ENCODE data around the gene CYTL1.
"Not testable (repeated sequence)": the region's sequence is repeated elsewhere in the genome, so short reads cannot be mapped to it uniquely, and the experiment has no call there.

The CYTL1 gene

GRCh38 chr4:5010984-5011383 is 8.3 kb downstream of the CYTL1 start:
- no peak for DNase-seq
- intact Hi-C loops (cut with DNase I): no loop called here

- intact Hi-C loops (cut with DNase I): no loop called here
- no peak for DNase-seq
Observed at GRCh38 chr4:5009796-5010195, 9.5 kb downstream of the CYTL1 start.

GRCh38 chr4:5006932-5007331 is 12.3 kb downstream of the CYTL1 start:
- intact Hi-C loops (cut with DNase I); DNase-seq: not testable (repeated sequence)

GRCh38 chr4:5004496-5004895 is 14.8 kb downstream of the CYTL1 start:
- intact Hi-C loops (cut with DNase I): no loop called here
- DNase-seq: no peak

GRCh38 chr4:5003918-5004317 is 15.3 kb downstream of the CYTL1 start:
- no peak for DNase-seq
- intact Hi-C loops (cut with DNase I): no loop called here

GRCh38 chr4:5003372-5003857 is 15.8 kb downstream of the CYTL1 start:
- DNase-seq: no peak
- intact Hi-C loops (cut with DNase I): no loop called here

- intact Hi-C loops (cut with DNase I); DNase-seq: not testable (repeated sequence)
Observed at GRCh38 chr4:5001641-5002040, 17.6 kb downstream of the CYTL1 start.

- intact Hi-C loops (cut with DNase I); DNase-seq: not testable (repeated sequence)
Observed at GRCh38 chr4:4996935-4997334, 22.3 kb downstream of the CYTL1 start.

GRCh38 chr4:4995908-4996265 is 23.4 kb downstream of the CYTL1 start:
- intact Hi-C loops (cut with DNase I): no loop called here
- no peak for DNase-seq

GRCh38 chr4:4995103-4995907 is 24.0 kb downstream of the CYTL1 start:
- intact Hi-C loops (cut with DNase I): no loop called here
- DNase-seq: peak; percentile 40 to 87 (median 68)

GRCh38 chr4:4994312-4995097 is 24.8 kb downstream of the CYTL1 start:
- DNase-seq: no peak
- intact Hi-C loops (cut with DNase I): no loop called here

GRCh38 chr4:4992833-4993232 is 26.4 kb downstream of the CYTL1 start:
- no peak for DNase-seq
- intact Hi-C loops (cut with DNase I): no loop called here

- no peak for DNase-seq
- intact Hi-C loops (cut with DNase I): no loop called here
Observed at GRCh38 chr4:4991541-4992099, 27.6 kb downstream of the CYTL1 start.

GRCh38 chr4:4990857-4991540 is 28.3 kb downstream of the CYTL1 start:
- peak in 15 of 42 donors; percentile 5 to 67 (median 26) for DNase-seq
- intact Hi-C loops (cut with DNase I): no loop called here

- no peak for DNase-seq
- intact Hi-C loops (cut with DNase I): no loop called here
Observed at GRCh38 chr4:4990329-4990728, 28.9 kb downstream of the CYTL1 start.

- intact Hi-C loops (cut with DNase I): no loop called here
- DNase-seq: no peak
Observed at GRCh38 chr4:4989083-4989622, 30.1 kb downstream of the CYTL1 start.

- DNase-seq: no peak
- intact Hi-C loops (cut with DNase I): no loop called here
Observed at GRCh38 chr4:4987656-4988055, 31.6 kb downstream of the CYTL1 start.

GRCh38 chr4:4986841-4987240 is 32.4 kb downstream of the CYTL1 start:
- intact Hi-C loops (cut with DNase I): no loop called here

GRCh38 chr4:4985844-4986243 is 33.4 kb downstream of the CYTL1 start:
- peak in 1 of 42 donors; percentile 9 for DNase-seq
- intact Hi-C loops (cut with DNase I): no loop called here

More at GRCh38 chr4:4986841-4987240, 32.4 kb downstream of the CYTL1 start:
- DNase-seq: no peak

Measured in head of caudate nucleus (tissue), 42 donors.